CD4-positive, alpha-beta memory T cell (primary cell): Measurements from ENCODE around the gene AK9. TPM values are rescaled to one million over a fixed set of nuclear protein-coding genes. Genes with fewer than 3 reads are reported as not detected.

Experiments used
- CTCF ChIA-PET: fragments of 350-600 bp; sonication (Branson Sonifier 250); formaldehyde crosslinking; loops from one replicate; lab custom pipeline; 2021; ENCODE audit warnings: inconsistent platforms; ENCODE audit not compliant: partially characterized antibody; lab: Charles Lee
- POLR2A ChIA-PET: fragments of 350-600 bp; sonication (Branson Sonifier 250); formaldehyde crosslinking; loops from one replicate; lab custom pipeline; 2021; ENCODE audit not compliant: partially characterized antibody; lab: Charles Lee
- DNase-seq, 5 donors: peaks; one replicate each; pipeline versions ENCODE4 v3.0.0 to v3.0.0-alpha.2; 2020 to 2022; ENCODE audit warnings: mixed read lengths in 1 of 5
- H3K27ac ChIP-seq: one replicate; pipeline ENCODE4 v1.7.0; 2013; ENCODE audit warnings: low read depth, low read length
- H3K27me3 ChIP-seq: 2 replicates; pipeline ENCODE4 v1.7.0; 2013; ENCODE audit warnings: mild to moderate bottlenecking, low read length, moderate library complexity; ENCODE audit not compliant: insufficient read depth
- H3K36me3 ChIP-seq: 2 replicates; pipeline ENCODE4 v1.7.0; 2013; ENCODE audit warnings: mild to moderate bottlenecking, low read length, moderate library complexity; ENCODE audit not compliant: insufficient read depth
- H3K4me1 ChIP-seq: 2 replicates; pipeline ENCODE4 v1.7.0; 2013; ENCODE audit warnings: mild to moderate bottlenecking, low read length, moderate library complexity; ENCODE audit not compliant: insufficient read depth
- H3K4me3 ChIP-seq, 2 donors: one replicate each; pipeline ENCODE4 v1.7.0; 2013; ENCODE audit warnings: low read length in 2 of 2, mild to moderate bottlenecking in 1 of 2
- H3K9me3 ChIP-seq, 2 donors: one replicate each; pipeline ENCODE4 v1.7.0; 2013; ENCODE audit warnings: low read length in 2 of 2, control low read depth in 1 of 2; ENCODE audit not compliant: control insufficient read depth in 1 of 2
- H3K27ac Mint-ChIP-seq, 7 donors: one replicate each; pipeline ENCODE4 v1.8.0; 2020 to 2021; ENCODE audit warnings: mixed read lengths in 7 of 7, mild to moderate bottlenecking in 6 of 7, inconsistent platforms in 3 of 7, moderate library complexity in 3 of 7
- H3K27me3 Mint-ChIP-seq, 2 donors: one replicate each; pipeline ENCODE4 v1.8.0; 2020 to 2021; ENCODE audit warnings: mixed read lengths in 2 of 2
- H3K36me3 Mint-ChIP-seq, 2 donors: one replicate each; pipeline ENCODE4 v1.8.0; 2020 to 2021; ENCODE audit warnings: mixed read lengths in 2 of 2, inconsistent platforms in 1 of 2, mild to moderate bottlenecking in 1 of 2
- H3K4me1 Mint-ChIP-seq, 4 donors: one replicate each; pipeline ENCODE4 v1.8.0; 2020 to 2021; ENCODE audit warnings: mixed read lengths in 4 of 4, mild to moderate bottlenecking in 1 of 4
- H3K4me3 Mint-ChIP-seq, 8 donors: one replicate each; pipeline ENCODE4 v1.8.0; 2020 to 2021; ENCODE audit warnings: mixed read lengths in 8 of 8, mild to moderate bottlenecking in 7 of 8, moderate library complexity in 6 of 8, inconsistent platforms in 3 of 8
- H3K9me3 Mint-ChIP-seq, 8 donors: one replicate each; pipeline ENCODE4 v1.8.0; 2020 to 2021; ENCODE audit warnings: mixed read lengths in 8 of 8, mild to moderate bottlenecking in 5 of 8, inconsistent platforms in 3 of 8, moderate library complexity in 1 of 8
- intact Hi-C: fragments of 100-400 bp; cut with micrococcal nuclease; formaldehyde crosslinking; loops from one replicate; pipeline ENCODE4 v1.15.1; 2023
- polyA plus RNA-seq, 2 donors: library from polyadenylated mRNA; unstranded; fragments of 300-500 nt; fragmentation: Illumina TruSeq; gene quantifications; one replicate each; pipeline ENCODE4 v1.2.3, GENCODE V29; 2021
- total RNA-seq, 2 experiments: library from RNA; stranded (reverse); gene quantifications; one replicate each; pipeline ENCODE4 v1.2.3, GENCODE V29; 2021

The AK9 gene
- total and polyA plus RNA-seq, 4 experiments from 2014 or later: 5.1 to 18.4 (median 12.5) TPM

DNA sequence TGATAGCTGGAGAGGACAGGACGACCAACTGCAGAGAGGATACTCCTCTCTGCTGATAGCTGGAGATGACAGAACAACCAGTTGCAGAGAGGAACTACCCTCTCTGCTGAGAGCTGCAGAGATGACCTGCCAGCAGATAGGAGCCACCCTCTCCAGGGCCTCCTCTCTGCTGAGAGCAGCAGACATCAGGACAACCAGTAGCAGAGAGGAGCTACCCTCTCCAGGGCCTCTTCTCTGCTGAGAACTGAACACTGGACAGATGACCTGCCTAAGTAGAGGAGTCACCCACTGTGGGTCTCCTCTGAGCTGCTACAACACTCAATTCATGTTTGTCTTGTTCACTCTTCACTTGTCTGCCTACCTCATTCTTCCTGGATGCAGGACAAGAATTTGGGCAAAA, 180.6 kb downstream of the AK9 start:
- no peaks in the 10 kb centered on the region for H3K36me3 ChIP-seq
- Mint-ChIP-seq H3K4me1 (peaks cover 3 to 8% (median 6%) of the 10 kb centered on the region in 4 donors), H3K9me3 (no peaks in the 10 kb centered on the region), H3K4me3 (no peak overlapping the region), H3K27me3 (peaks cover 0 to 2% of the 10 kb centered on the region in 2 donors), H3K36me3 (no peaks in the 10 kb centered on the region), H3K27ac (peak overlapping the region in 1 of 7 donors; percentile 24)
- no peak overlapping the region for H3K4me3 ChIP-seq
- peaks cover 5% of the 10 kb centered on the region for H3K4me1 ChIP-seq
- H3K27me3 ChIP-seq: no peaks in the 10 kb centered on the region
- no peak for DNase-seq
- no peaks in the 10 kb centered on the region for H3K9me3 ChIP-seq
- POLR2A ChIA-PET: no interaction called here
- intact Hi-C loops: no loop called here
- CTCF ChIA-PET: no interaction called here
- H3K27ac ChIP-seq: no peak overlapping the region

DNA sequence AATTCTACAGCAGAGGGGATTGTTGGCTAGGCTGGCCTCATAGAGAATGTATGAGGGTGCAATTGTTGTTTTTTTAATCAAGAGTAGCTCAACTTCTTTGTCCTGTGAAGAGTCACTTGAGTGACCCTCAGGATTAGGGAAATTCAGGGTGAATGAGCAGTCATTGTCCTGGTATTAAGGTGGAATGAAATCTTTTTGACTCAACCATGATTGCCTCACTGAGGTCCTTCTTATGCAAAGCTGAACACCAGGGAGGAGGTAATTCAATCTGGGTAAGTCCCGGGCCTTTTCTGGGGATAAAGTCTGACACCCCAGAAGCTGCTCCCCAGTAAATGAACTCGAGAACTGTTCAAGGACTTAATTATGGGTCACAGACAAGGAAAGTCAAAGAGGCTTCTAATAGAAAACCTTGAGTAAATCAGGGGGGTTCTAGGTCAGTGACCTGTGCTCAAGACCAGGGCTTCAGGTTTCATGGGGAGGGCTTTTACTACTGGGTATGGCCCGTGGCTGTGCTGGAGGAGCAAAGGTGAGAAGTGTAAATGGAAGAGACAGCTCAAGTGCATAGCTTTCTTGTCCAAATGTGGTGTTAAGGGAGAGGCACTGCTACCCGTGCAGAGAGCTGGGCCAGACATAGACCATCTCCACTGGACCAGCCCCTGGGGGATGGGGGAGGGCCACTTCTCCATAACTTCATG, 182.7 kb downstream of the AK9 start:
- Mint-ChIP-seq H3K27ac (no peak overlapping the region), H3K9me3 (no peaks in the 10 kb centered on the region), H3K4me1 (no peaks in the 10 kb centered on the region), H3K4me3 (no peak overlapping the region), H3K36me3 (no peaks in the 10 kb centered on the region), H3K27me3 (peaks cover 0 to 1% of the 10 kb centered on the region in 2 donors)
- H3K27ac ChIP-seq: no peak overlapping the region
- DNase-seq: no peak
- H3K4me1 ChIP-seq: no peaks in the 10 kb centered on the region
- H3K36me3 ChIP-seq: no peaks in the 10 kb centered on the region
- ChIA-PET CTCF (interaction anchor here (0.8 kb wide), 1 partner anchor 16 kb away, joined by 3 read pairs; no protein-coding TSS in a partner anchor), POLR2A (no interaction called here)
- H3K4me3 ChIP-seq: no peak overlapping the region
- intact Hi-C loops: no loop called here
- no peaks in the 10 kb centered on the region for H3K27me3 ChIP-seq
- no peaks in the 10 kb centered on the region for H3K9me3 ChIP-seq

DNA sequence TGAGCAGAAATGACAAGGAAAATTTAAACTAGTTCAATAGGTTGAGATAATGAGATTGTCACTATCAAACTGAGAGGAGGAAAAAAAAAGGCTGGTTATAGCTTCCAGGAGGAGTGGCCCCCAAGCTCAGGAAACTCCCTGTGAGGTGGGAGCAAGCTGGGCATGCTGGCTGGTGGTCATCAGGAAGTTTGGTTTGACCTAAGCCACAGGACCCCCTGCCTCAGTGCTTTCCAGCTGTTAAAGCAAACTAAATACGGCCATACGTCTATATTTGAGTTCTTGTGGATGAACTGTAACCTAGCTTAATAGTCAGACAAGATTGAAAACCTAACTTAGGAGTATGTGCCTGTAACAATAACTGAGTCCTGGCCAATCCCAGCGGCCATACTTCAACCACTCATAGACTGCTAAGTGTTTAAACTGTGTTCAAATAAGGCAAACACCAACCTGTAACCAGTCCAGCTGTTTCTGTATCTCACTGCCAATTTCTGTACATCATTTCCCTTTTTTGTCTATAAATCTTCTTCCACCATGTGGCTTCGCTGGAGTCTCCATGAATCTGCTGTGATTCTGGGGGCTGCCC, 183.4 kb downstream of the AK9 start:
- Mint-ChIP-seq H3K4me1 (no peaks in the 10 kb centered on the region), H3K27ac (no peak overlapping the region), H3K36me3 (no peaks in the 10 kb centered on the region), H3K27me3 (peaks cover 0 to 1% of the 10 kb centered on the region in 2 donors), H3K4me3 (no peak overlapping the region), H3K9me3 (no peaks in the 10 kb centered on the region)
- H3K4me3 ChIP-seq: no peak overlapping the region
- H3K9me3 ChIP-seq: no peaks in the 10 kb centered on the region
- intact Hi-C loops: no loop called here
- H3K36me3 ChIP-seq: no peaks in the 10 kb centered on the region
- CTCF ChIA-PET: interaction anchor here (0.8 to 1.6 kb wide), 3 partner anchors 16 to 532 kb away, joined by 3 to 5 read pairs (median 3); no protein-coding TSS in a partner anchor
- POLR2A ChIA-PET: no interaction called here
- no peaks in the 10 kb centered on the region for H3K4me1 ChIP-seq
- no peak overlapping the region for H3K27ac ChIP-seq
- no peak for DNase-seq
- H3K27me3 ChIP-seq: no peaks in the 10 kb centered on the region

DNA sequence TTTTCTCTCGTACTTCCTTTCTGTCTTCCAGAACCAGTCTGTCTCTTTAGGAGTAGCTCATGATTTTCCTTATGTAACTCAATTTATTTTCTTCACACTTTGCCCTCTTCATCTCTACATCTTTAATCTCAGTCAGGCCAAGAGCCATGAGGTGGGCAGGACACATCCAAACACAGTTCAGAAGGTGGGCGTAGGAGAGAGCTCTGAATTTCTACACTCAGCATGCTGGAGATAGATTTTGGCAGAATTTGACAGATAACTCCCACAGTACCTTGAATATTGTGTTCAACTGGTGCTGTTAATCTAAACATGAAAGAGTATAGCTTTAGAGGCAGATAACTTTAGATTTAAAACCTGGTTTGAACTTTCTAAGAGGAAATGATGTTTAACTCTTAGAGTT, 184.2 kb downstream of the AK9 start:
- no peaks in the 10 kb centered on the region for H3K9me3 Mint-ChIP-seq
- intact Hi-C loops: no loop called here
- Histone ChIP-seq H3K27ac (no peak overlapping the region), H3K9me3 (no peaks in the 10 kb centered on the region), H3K4me3 (no peak overlapping the region), H3K4me1 (no peaks in the 10 kb centered on the region), H3K36me3 (no peaks in the 10 kb centered on the region), H3K27me3 (no peaks in the 10 kb centered on the region)
- peaks cover 1 to 3% of the 10 kb centered on the region in 2 donors for H3K27me3 Mint-ChIP-seq
- H3K4me3 Mint-ChIP-seq: no peak overlapping the region
- ChIA-PET CTCF (interaction anchor here (1.0 to 1.6 kb wide), 3 partner anchors 9 to 533 kb away, joined by 3 to 5 read pairs (median 3); no protein-coding TSS in a partner anchor), POLR2A (no interaction called here)
- no peak for DNase-seq
- no peaks in the 10 kb centered on the region for H3K4me1 Mint-ChIP-seq
- H3K36me3 Mint-ChIP-seq: no peaks in the 10 kb centered on the region
- H3K27ac Mint-ChIP-seq: no peak overlapping the region

DNA sequence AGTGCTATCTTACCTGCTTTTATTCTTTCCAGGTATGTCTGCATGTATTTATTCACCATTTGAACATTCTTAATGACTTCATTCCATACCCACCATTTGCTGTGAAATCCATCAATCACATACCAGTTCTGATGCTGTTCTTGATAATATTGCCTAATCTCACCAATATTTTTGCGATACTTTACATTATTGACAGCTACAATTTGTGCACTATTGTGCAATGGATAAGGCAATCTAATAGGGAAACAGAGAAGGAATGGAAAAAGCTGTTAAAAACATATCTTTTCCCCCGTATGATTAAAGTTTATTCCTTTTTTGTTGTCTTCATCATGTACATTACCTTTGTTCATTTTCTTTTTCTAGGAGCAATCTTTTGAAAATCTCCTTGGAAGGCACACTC, 184.7 kb downstream of the AK9 start:
- intact Hi-C loops: no loop called here
- DNase-seq: no peak
- Mint-ChIP-seq H3K9me3 (no peaks in the 10 kb centered on the region), H3K36me3 (no peaks in the 10 kb centered on the region), H3K4me1 (no peaks in the 10 kb centered on the region), H3K27me3 (peaks cover 1 to 4% of the 10 kb centered on the region in 2 donors), H3K27ac (no peak overlapping the region), H3K4me3 (no peak overlapping the region)
- ChIA-PET POLR2A (no interaction called here), CTCF (interaction anchor here (1.0 to 1.6 kb wide), 3 partner anchors 9 to 533 kb away, joined by 3 to 5 read pairs (median 3); no protein-coding TSS in a partner anchor)
- Histone ChIP-seq H3K4me3 (no peak overlapping the region), H3K27me3 (no peaks in the 10 kb centered on the region), H3K36me3 (no peaks in the 10 kb centered on the region), H3K4me1 (no peaks in the 10 kb centered on the region), H3K27ac (no peak overlapping the region), H3K9me3 (no peaks in the 10 kb centered on the region)

DNA sequence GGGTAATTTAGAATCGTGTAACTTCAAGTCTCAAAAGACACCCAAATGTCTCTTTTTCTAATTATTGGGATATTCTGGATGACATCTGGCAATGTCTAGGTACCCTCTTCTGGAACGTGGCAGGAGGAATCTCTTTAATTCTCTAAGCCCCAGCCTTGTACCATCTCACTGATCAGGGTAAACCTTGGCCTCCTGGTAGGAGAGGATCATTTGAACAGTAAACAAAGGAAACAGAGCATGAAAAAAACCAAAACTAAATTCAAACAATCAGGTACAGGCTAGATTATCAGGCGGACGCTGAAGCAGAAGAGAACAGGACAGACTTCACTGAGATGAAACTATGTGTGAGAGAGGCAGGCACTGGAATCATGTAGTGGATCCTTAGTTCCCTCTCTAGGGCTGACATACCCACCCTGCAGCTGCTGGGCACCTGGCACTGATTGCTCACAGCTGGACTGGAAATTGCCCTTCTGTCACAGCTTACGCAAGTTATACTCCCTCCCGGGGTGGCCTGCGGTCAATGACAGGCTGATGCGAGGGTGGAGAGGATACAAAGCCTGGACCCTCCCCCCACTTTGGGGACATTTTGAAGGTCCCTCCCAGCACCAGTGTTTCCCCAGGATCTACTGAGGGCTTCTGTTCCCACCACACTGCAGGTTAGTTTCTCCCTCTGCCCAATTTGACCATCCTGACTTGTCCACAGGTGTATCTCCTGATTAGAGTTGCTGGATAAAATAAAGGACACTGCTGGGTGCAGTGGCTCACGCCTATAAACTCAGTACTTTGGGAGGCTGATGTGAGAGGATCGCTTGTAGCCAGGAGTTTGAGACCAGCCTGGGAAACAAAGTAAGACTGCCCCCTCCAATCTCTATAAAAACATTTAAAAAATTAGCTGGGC, 187.4 kb downstream of the AK9 start:
- Histone ChIP-seq H3K27me3 (no peaks in the 10 kb centered on the region), H3K27ac (no peak overlapping the region), H3K4me3 (no peak overlapping the region), H3K36me3 (no peaks in the 10 kb centered on the region), H3K4me1 (no peaks in the 10 kb centered on the region), H3K9me3 (no peaks in the 10 kb centered on the region)
- Mint-ChIP-seq H3K36me3 (no peaks in the 10 kb centered on the region), H3K27me3 (peaks cover 1 to 4% of the 10 kb centered on the region in 2 donors), H3K4me3 (no peak overlapping the region), H3K4me1 (no peaks in the 10 kb centered on the region), H3K9me3 (no peaks in the 10 kb centered on the region), H3K27ac (no peak overlapping the region)
- DNase-seq: no peak
- ChIA-PET CTCF (interaction anchor here (1.0 kb wide), 1 partner anchor 12 kb away, joined by 3 read pairs; no protein-coding TSS in a partner anchor), POLR2A (no interaction called here)
- intact Hi-C loops: no loop called here

DNA sequence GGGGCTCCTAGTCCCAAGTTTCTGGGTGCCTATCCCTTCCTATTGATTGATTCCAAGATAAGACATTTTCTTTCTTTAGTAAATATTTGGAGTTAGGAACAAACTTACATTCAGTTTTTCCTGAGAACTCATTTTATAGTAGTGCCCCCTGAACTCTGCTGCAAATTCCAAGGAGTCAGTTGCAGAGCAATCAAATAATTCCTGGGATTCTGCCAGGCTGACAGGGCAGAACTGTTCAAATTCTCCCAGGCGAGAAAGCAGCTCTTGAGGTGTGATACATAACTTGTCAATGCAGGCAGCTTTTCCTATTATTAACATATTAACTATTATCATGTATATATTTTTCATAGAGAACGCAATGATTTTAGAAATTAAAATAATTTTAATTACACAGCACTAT, 192.1 kb downstream of the AK9 start:
- no peak overlapping the region for H3K4me3 ChIP-seq
- H3K4me1 ChIP-seq: no peaks in the 10 kb centered on the region
- no peak overlapping the region for H3K27ac Mint-ChIP-seq
- ChIA-PET POLR2A (interaction anchor here (1.0 kb wide), 1 partner anchor 8 kb away, joined by 4 read pairs; no protein-coding TSS in a partner anchor), CTCF (no interaction called here)
- intact Hi-C loops: no loop called here
- no peak overlapping the region for H3K27ac ChIP-seq
- H3K27me3 ChIP-seq: no peaks in the 10 kb centered on the region
- H3K4me3 Mint-ChIP-seq: no peak overlapping the region
- no peaks in the 10 kb centered on the region for H3K36me3 ChIP-seq
- DNase-seq: no peak
- peaks cover 0 to 4% of the 10 kb centered on the region in 2 donors for H3K27me3 Mint-ChIP-seq
- no peaks in the 10 kb centered on the region for H3K36me3 Mint-ChIP-seq
- no peaks in the 10 kb centered on the region for H3K9me3 ChIP-seq
- peaks cover 0 to 5% (median under 1%) of the 10 kb centered on the region in 4 donors for H3K4me1 Mint-ChIP-seq
- H3K9me3 Mint-ChIP-seq: no peaks in the 10 kb centered on the region
